Stimulated activated CD8-positive, alpha-beta memory T cell treated with anti-CD3 and anti-CD28 coated beads, Interleukin-15, amount 100 ng/mL, for 48 hours (primary cell): ENCODE results near the gene KIZ.

Experiments
- DNase-seq, 2 donors: peaks; one replicate each; pipeline ENCODE4 v3.0.0-alpha.2; 2020; ENCODE audit warnings: low read depth in 2 of 2

Gene KIZ

GRCh38 chr20:21125849-21126580 is at the start of gene KIZ:
Gene KIZ (plus strand): TSS chr20:21126082. CDS start chr20:21126116, 34 bp downstream.
- peak; percentile 96 for DNase-seq

GRCh38 chr20:21077809-21078345 is 48.0 kb upstream of the KIZ start:
- DNase-seq = no peak

- DNase-seq = no peak
These were observed 43.3 kb upstream of the KIZ start for GRCh38 chr20:21082584-21082983.

- DNase-seq = no peak
These were observed 42.0 kb upstream of the KIZ start for GRCh38 chr20:21083825-21084325.

GRCh38 chr20:21087862-21088540 is 37.9 kb upstream of the KIZ start:
- DNase-seq = no peak

GRCh38 chr20:21089391-21089790 is 36.5 kb upstream of the KIZ start:
- no peak for DNase-seq

GRCh38 chr20:21090111-21090618 is 35.7 kb upstream of the KIZ start:
- DNase-seq = no peak

- no peak for DNase-seq
These were observed 35.2 kb upstream of the KIZ start for GRCh38 chr20:21090721-21091120.

GRCh38 chr20:21092806-21093205 is 33.1 kb upstream of the KIZ start:
- no peak for DNase-seq

- DNase-seq = no peak
These were observed 29.4 kb upstream of the KIZ start for GRCh38 chr20:21096321-21097043.

- peak; percentile 25 to 36 for DNase-seq
These were observed 25.9 kb upstream of the KIZ start for GRCh38 chr20:21099751-21100577.

GRCh38 chr20:21100578-21101452 is 25.1 kb upstream of the KIZ start:
- no peak for DNase-seq

- no peak for DNase-seq
These were observed 24.4 kb upstream of the KIZ start for GRCh38 chr20:21101453-21101931.

- no peak for DNase-seq
These were observed 23.8 kb upstream of the KIZ start for GRCh38 chr20:21101932-21102575.

GRCh38 chr20:21102603-21103311 is 23.1 kb upstream of the KIZ start:
- no peak for DNase-seq

- no peak for DNase-seq
These were observed 22.1 kb upstream of the KIZ start for GRCh38 chr20:21103582-21104465.

GRCh38 chr20:21104466-21104761 is 21.5 kb upstream of the KIZ start:
- no peak for DNase-seq

- no peak for DNase-seq
These were observed 21.0 kb upstream of the KIZ start for GRCh38 chr20:21104921-21105320.
